ENCODE measurements around the gene TSPAN9. TPM values are rescaled to one million over a fixed set of nuclear protein-coding genes. Genes with fewer than 3 reads are reported as not detected.
A peak's percentile ranks its signal among the peaks of the same experiment; 100 is the strongest.

The TSPAN9 gene
- total RNA-seq, 1 donor = 76.0 TPM

- H3K4me3 ChIP-seq (ENCODE audit: low read depth, low read length) = no peak overlapping the region
- DNase-seq (ENCODE audit: low read depth) = no peak
- no peak for TF ChIP-seq CTCF (IDR thresholded peaks at IDR 0.05; ENCODE audit: insufficient read depth, low read depth, low read length)
These were observed 145.1 kb downstream of the TSPAN9 start for GRCh38 chr12:3222306-3222705.

GRCh38 chr12:3222979-3223378 lies 145.8 kb downstream of the TSPAN9 start:
- DNase-seq (ENCODE audit: low read depth) = no peak
- no peak for TF ChIP-seq CTCF (IDR thresholded peaks at IDR 0.05; ENCODE audit: insufficient read depth, low read depth, low read length)
- no peak overlapping the region for H3K4me3 ChIP-seq (ENCODE audit: low read depth, low read length)

GRCh38 chr12:3223601-3224529 lies 146.7 kb downstream of the TSPAN9 start:
- no peak for TF ChIP-seq CTCF (IDR thresholded peaks at IDR 0.05; ENCODE audit: insufficient read depth, low read depth, low read length)
- H3K4me3 ChIP-seq (ENCODE audit: low read depth, low read length) = no peak overlapping the region
- DNase-seq (ENCODE audit: low read depth) = no peak

- no peak for DNase-seq (ENCODE audit: low read depth)
- H3K4me3 ChIP-seq (ENCODE audit: low read depth, low read length) = no peak overlapping the region
- no peak for TF ChIP-seq CTCF (IDR thresholded peaks at IDR 0.05; ENCODE audit: insufficient read depth, low read depth, low read length)
These were observed 147.3 kb downstream of the TSPAN9 start for GRCh38 chr12:3224530-3224903.

GRCh38 chr12:3225154-3225795 lies 148.1 kb downstream of the TSPAN9 start:
- DNase-seq (ENCODE audit: low read depth) = peak; percentile 76
- no peak for TF ChIP-seq CTCF (IDR thresholded peaks at IDR 0.05; ENCODE audit: insufficient read depth, low read depth, low read length)
- no peak overlapping the region for H3K4me3 ChIP-seq (ENCODE audit: low read depth, low read length)

- H3K4me3 ChIP-seq (ENCODE audit: low read depth, low read length) = no peak overlapping the region
- no peak for TF ChIP-seq CTCF (IDR thresholded peaks at IDR 0.05; ENCODE audit: insufficient read depth, low read depth, low read length)
- peak; percentile 38 for DNase-seq (ENCODE audit: low read depth)
These were observed 148.6 kb downstream of the TSPAN9 start for GRCh38 chr12:3225796-3226180.

All from fibroblast of villous mesenchyme (primary cell).